HEK293 (cell line): Measurements from ENCODE around the gene KCTD7.

Experiments used
- ATF2 ChIP-seq: fragments of 450-650 bp; formaldehyde crosslinking; IDR thresholded peaks from 2 replicates; pipeline ENCODE4 v1.5.1; 2016; ENCODE audit warnings: missing biosample characterization, missing genetic modification characterization, low read depth
- EGR2 ChIP-seq: fragments of 450-650 bp; formaldehyde crosslinking; IDR thresholded peaks from 2 replicates; pipeline ENCODE4 v1.5.1; 2016; ENCODE audit warnings: low read depth, missing biosample characterization, missing genetic modification characterization
- FEZF1 ChIP-seq: fragments of 450-650 bp; formaldehyde crosslinking; IDR thresholded peaks from 2 replicates; pipeline ENCODE4 v1.5.1; 2016; ENCODE audit warnings: missing biosample characterization, missing genetic modification characterization
- GLI4 ChIP-seq: fragments of 450-650 bp; formaldehyde crosslinking; IDR thresholded peaks from 2 replicates; pipeline ENCODE4 v1.5.1; 2016; ENCODE audit warnings: missing biosample characterization, missing genetic modification characterization
- GLIS2 ChIP-seq: fragments of 450-650 bp; formaldehyde crosslinking; IDR thresholded peaks from 2 replicates; pipeline ENCODE4 v1.5.1; 2016; ENCODE audit warnings: missing biosample characterization, missing genetic modification characterization
- KLF10 ChIP-seq: fragments of 450-650 bp; IDR thresholded peaks from 2 replicates; pipeline ENCODE4 v1.5.1; 2018; ENCODE audit warnings: missing biosample characterization, mild to moderate bottlenecking, missing genetic modification characterization
- KLF8 ChIP-seq: fragments of 450-650 bp; formaldehyde crosslinking; IDR thresholded peaks from 2 replicates; pipeline ENCODE4 v1.5.1; 2016; ENCODE audit warnings: missing biosample characterization, missing genetic modification characterization
- SP3 ChIP-seq: fragments of 450-650 bp; formaldehyde crosslinking; IDR thresholded peaks from 2 replicates; pipeline ENCODE4 v1.5.1; 2016; ENCODE audit warnings: missing biosample characterization, missing genetic modification characterization
- SP7 ChIP-seq: fragments of 450-650 bp; formaldehyde crosslinking; IDR thresholded peaks from 2 replicates; pipeline ENCODE4 v1.5.1; 2016; ENCODE audit warnings: missing biosample characterization, missing genetic modification characterization
- TCF7L2 ChIP-seq: IDR thresholded peaks from 2 replicates; pipeline ENCODE4 v1.6.1; 2011; ENCODE audit warnings: low read depth, mild to moderate bottlenecking, inconsistent platforms, low read length, moderate library complexity, borderline replicate concordance
- ZBTB1 ChIP-seq: fragments of 450-650 bp; formaldehyde crosslinking; IDR thresholded peaks from 2 replicates; pipeline ENCODE4 v1.5.1; 2016; ENCODE audit warnings: missing biosample characterization, missing genetic modification characterization
- ZEB2 ChIP-seq: fragments of 450-650 bp; formaldehyde crosslinking; IDR thresholded peaks from 2 replicates; pipeline ENCODE4 v1.5.1; 2016; ENCODE audit warnings: missing biosample characterization, missing genetic modification characterization
- ZFHX2 ChIP-seq: fragments of 450-650 bp; formaldehyde crosslinking; conservative IDR thresholded peaks from 2 replicates; pipeline ENCODE4 v1.5.1; 2016; ENCODE audit warnings: missing biosample characterization, missing genetic modification characterization
- ZNF341 ChIP-seq: fragments of 450-650 bp; formaldehyde crosslinking; IDR thresholded peaks from 2 replicates; pipeline ENCODE4; 2016; ENCODE audit warnings: low read depth, missing biosample characterization, missing genetic modification characterization
- ZNF354C ChIP-seq: fragments of 450-650 bp; formaldehyde crosslinking; IDR thresholded peaks from 2 replicates; pipeline ENCODE4 v1.5.1; 2016; ENCODE audit warnings: missing biosample characterization, missing genetic modification characterization, low read depth, borderline replicate concordance
- ZNF362 ChIP-seq: fragments of 450-650 bp; formaldehyde crosslinking; IDR thresholded peaks from 2 replicates; pipeline ENCODE4 v1.5.1; 2016; ENCODE audit warnings: missing biosample characterization, missing genetic modification characterization
- ZNF366 ChIP-seq: fragments of 450-650 bp; formaldehyde crosslinking; conservative IDR thresholded peaks from 2 replicates; pipeline ENCODE4 v1.5.1; 2016; ENCODE audit warnings: missing biosample characterization, missing genetic modification characterization
- ZNF561 ChIP-seq: fragments of 450-650 bp; IDR thresholded peaks from 2 replicates; pipeline ENCODE4 v1.5.1; 2018; ENCODE audit warnings: missing biosample characterization, missing genetic modification characterization, borderline replicate concordance
- ZNF600 ChIP-seq: fragments of 450-650 bp; formaldehyde crosslinking; IDR thresholded peaks from 2 replicates; pipeline ENCODE4 v1.5.1; 2016; ENCODE audit warnings: missing biosample characterization, missing genetic modification characterization
- ZNF76 ChIP-seq: fragments of 450-650 bp; formaldehyde crosslinking; IDR thresholded peaks from 2 replicates; pipeline ENCODE4; 2016; ENCODE audit warnings: low read depth, missing biosample characterization, missing genetic modification characterization, borderline replicate concordance
- ZNF776 ChIP-seq: fragments of 450-650 bp; formaldehyde crosslinking; IDR thresholded peaks from 2 replicates; pipeline ENCODE4 v1.5.0; 2017; ENCODE audit warnings: missing biosample characterization, missing genetic modification characterization, borderline replicate concordance
- ZSCAN30 ChIP-seq: fragments of 450-650 bp; IDR thresholded peaks from 2 replicates; pipeline ENCODE4 v1.5.1; 2018; ENCODE audit warnings: missing biosample characterization, mild to moderate bottlenecking, missing genetic modification characterization, moderate library complexity
- TF ChIP-seq, protein P1 (sequence below): fragments of 450-650 bp; formaldehyde crosslinking; IDR thresholded peaks from 2 replicates; pipeline ENCODE4 v1.5.1; 2016; ENCODE audit warnings: missing biosample characterization, missing genetic modification characterization
- TF ChIP-seq, protein P2 (sequence below): sonication (generic); formaldehyde crosslinking; IDR thresholded peaks from 2 replicates; pipeline ENCODE4 v1.8.1; 2022; ENCODE audit warnings: mild to moderate bottlenecking, moderate library complexity, missing genetic modification reagents
- TF ChIP-seq, protein P3 (sequence below): fragments of 450-650 bp; formaldehyde crosslinking; IDR thresholded peaks from 2 replicates; pipeline ENCODE4 v1.5.1; 2016; ENCODE audit warnings: missing biosample characterization, missing genetic modification characterization, borderline replicate concordance
- TF ChIP-seq, protein P4 (sequence below): fragments of 450-650 bp; formaldehyde crosslinking; IDR thresholded peaks from 2 replicates; pipeline ENCODE4 v1.5.1; 2016; ENCODE audit warnings: missing biosample characterization, missing genetic modification characterization

Gene KCTD7

DNA sequence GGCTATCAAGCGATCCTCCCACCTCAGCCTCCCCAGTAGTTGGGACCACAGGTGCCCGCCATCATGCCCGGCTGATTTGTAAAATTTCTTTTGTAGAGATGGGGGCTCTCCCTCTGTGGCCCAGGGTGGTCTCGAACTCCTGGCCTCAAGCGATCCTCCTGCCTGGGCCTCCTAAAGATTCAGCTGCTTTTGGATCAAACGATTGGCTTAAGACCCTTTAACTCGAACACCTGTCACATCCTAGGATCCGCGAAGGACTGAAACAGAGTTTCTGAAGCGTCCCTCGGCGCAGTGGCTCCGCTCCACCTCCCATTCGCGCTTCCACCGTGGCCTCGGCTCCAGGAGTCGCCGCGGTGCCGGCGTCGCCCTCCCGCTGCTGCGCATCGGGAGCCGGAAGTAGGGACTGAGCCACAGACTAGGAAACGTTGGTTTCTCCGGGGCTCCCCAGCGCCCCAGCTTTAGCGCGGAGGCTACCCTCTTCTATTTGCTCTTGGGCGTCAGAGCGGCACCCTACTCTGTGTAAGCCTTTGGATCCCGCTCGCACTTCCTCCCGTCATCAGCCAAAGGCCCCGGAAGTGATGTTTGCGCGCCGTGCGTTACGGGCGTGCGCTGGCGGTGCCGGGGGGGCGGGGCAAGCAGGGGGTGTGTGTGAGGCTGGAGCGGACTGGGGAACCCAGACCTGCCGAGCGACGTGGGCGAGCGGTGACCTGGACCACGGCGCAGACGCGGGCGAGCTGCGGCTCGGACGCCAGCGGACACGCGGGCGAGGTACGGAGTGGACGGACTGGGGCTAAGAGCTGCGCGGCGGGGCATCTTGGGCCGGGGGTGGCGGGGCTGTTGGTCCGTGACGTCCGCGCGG lies 53.0 kb downstream of the KCTD7 start (continued):
- TF ChIP-seq, protein P1, sequence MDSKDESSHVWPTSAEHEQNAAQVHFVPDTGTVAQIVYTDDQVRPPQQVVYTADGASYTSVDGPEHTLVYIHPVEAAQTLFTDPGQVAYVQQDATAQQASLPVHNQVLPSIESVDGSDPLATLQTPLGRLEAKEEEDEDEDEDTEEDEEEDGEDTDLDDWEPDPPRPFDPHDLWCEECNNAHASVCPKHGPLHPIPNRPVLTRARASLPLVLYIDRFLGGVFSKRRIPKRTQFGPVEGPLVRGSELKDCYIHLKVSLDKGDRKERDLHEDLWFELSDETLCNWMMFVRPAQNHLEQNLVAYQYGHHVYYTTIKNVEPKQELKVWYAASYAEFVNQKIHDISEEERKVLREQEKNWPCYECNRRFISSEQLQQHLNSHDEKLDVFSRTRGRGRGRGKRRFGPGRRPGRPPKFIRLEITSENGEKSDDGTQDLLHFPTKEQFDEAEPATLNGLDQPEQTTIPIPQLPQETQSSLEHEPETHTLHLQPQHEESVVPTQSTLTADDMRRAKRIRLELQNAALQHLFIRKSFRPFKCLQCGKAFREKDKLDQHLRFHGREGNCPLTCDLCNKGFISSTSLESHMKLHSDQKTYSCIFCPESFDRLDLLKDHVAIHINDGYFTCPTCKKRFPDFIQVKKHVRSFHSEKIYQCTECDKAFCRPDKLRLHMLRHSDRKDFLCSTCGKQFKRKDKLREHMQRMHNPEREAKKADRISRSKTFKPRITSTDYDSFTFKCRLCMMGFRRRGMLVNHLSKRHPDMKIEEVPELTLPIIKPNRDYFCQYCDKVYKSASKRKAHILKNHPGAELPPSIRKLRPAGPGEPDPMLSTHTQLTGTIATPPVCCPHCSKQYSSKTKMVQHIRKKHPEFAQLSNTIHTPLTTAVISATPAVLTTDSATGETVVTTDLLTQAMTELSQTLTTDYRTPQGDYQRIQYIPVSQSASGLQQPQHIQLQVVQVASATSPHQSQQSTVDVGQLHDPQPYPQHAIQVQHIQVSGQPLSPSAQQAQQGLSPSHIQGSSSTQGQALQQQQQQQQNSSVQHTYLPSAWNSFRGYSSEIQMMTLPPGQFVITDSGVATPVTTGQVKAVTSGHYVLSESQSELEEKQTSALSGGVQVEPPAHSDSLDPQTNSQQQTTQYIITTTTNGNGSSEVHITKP (tag by site-specific recombination), result peak; percentile 70
- TF ChIP-seq SP3, result peak; percentile 57
- TF ChIP-seq ZBTB1 (tag by site-specific recombination), result no peak
- TF ChIP-seq FEZF1 (tag by site-specific recombination), result no peak
- 0 out of 2 replicates have a peak, but pooled peaks have one; percentile 57 for TF ChIP-seq GLI4
- TF ChIP-seq ZEB2 (tag by site-specific recombination), result peak; percentile 81
- TF ChIP-seq EGR2 (tag by site-specific recombination), result peak; percentile 73
- TF ChIP-seq ZSCAN30, result no peak
- peak; percentile 64 for TF ChIP-seq KLF8 (tag by site-specific recombination)
- no peak for TF ChIP-seq ZNF354C (tag by site-specific recombination)
- TF ChIP-seq ZNF776 (tag by site-specific recombination), result no peak
- TF ChIP-seq, protein P2, sequence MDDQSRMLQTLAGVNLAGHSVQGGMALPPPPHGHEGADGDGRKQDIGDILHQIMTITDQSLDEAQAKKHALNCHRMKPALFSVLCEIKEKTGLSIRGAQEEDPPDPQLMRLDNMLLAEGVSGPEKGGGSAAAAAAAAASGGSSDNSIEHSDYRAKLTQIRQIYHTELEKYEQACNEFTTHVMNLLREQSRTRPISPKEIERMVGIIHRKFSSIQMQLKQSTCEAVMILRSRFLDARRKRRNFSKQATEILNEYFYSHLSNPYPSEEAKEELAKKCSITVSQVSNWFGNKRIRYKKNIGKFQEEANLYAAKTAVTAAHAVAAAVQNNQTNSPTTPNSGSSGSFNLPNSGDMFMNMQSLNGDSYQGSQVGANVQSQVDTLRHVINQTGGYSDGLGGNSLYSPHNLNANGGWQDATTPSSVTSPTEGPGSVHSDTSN (CRISPR knock-in tag), result no peak
- TF ChIP-seq ZNF341, result peak; percentile 73
- peak; percentile 63; the same call in 1 of the 2 replicates for TF ChIP-seq SP7 (tag by site-specific recombination)
- TF ChIP-seq ZNF561 (tag by site-specific recombination), result peak; percentile 89
- TF ChIP-seq ATF2, result peak; percentile 17; the same call in 1 of the 2 replicates
- TF ChIP-seq TCF7L2, result no peak
- TF ChIP-seq, protein P3, sequence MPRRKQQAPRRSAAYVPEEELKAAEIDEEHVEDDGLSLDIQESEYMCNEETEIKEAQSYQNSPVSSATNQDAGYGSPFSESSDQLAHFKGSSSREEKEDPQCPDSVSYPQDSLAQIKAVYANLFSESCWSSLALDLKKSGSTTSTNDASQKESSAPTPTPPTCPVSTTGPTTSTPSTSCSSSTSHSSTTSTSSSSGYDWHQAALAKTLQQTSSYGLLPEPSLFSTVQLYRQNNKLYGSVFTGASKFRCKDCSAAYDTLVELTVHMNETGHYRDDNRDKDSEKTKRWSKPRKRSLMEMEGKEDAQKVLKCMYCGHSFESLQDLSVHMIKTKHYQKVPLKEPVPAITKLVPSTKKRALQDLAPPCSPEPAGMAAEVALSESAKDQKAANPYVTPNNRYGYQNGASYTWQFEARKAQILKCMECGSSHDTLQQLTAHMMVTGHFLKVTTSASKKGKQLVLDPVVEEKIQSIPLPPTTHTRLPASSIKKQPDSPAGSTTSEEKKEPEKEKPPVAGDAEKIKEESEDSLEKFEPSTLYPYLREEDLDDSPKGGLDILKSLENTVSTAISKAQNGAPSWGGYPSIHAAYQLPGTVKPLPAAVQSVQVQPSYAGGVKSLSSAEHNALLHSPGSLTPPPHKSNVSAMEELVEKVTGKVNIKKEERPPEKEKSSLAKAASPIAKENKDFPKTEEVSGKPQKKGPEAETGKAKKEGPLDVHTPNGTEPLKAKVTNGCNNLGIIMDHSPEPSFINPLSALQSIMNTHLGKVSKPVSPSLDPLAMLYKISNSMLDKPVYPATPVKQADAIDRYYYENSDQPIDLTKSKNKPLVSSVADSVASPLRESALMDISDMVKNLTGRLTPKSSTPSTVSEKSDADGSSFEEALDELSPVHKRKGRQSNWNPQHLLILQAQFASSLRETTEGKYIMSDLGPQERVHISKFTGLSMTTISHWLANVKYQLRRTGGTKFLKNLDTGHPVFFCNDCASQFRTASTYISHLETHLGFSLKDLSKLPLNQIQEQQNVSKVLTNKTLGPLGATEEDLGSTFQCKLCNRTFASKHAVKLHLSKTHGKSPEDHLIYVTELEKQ (tag by site-specific recombination), result no peak
- TF ChIP-seq, protein P4, sequence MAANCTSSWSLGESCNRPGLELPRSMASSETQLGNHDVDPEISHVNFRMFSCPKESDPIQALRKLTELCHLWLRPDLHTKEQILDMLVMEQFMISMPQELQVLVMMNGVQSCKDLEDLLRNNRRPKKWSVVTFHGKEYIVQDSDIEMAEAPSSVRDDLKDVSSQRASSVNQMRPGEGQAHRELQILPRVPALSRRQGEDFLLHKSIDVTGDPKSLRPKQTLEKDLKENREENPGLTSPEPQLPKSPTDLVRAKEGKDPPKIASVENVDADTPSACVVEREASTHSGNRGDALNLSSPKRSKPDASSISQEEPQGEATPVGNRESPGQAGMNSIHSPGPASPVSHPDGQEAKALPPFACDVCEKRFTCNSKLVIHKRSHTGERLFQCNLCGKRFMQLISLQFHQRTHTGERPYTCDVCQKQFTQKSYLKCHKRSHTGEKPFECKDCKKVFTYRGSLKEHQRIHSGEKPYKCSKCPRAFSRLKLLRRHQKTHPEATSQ (tag by site-specific recombination), result 0 out of 2 replicates have a peak, but pooled peaks have one; percentile 45
- TF ChIP-seq ZNF362 (tag by site-specific recombination), result no peak
- TF ChIP-seq ZNF600 (tag by site-specific recombination), result peak; percentile 85; the same call in 1 of the 2 replicates
- peak; percentile 84 for TF ChIP-seq ZNF76
- TF ChIP-seq ZFHX2 (tag by site-specific recombination), result peak; percentile 89
- peak; percentile 95 for TF ChIP-seq KLF10 (tag by site-specific recombination)
- TF ChIP-seq ZNF366 (tag by site-specific recombination), result 0 out of 2 replicates have a peak, but pooled peaks have one; percentile 19
- TF ChIP-seq GLIS2 (tag by site-specific recombination), result peak; percentile 71; the same call in 1 of the 2 replicates
